GM12801 (cell line): ENCODE data around the gene UPK1A.

Experiments
- TF ChIP-seq, protein P1 (sequence below): IDR thresholded peaks from one replicate; pipeline ENCODE4 v1.5.1; 2011; ENCODE audit warnings: control low read depth; ENCODE audit not compliant: insufficient read length; ENCODE audit errors: extremely low read depth

The UPK1A gene

GRCh38 chr19:35671818-35672217, 5.5 kb downstream of the UPK1A start:
- TF ChIP-seq, protein P1, sequence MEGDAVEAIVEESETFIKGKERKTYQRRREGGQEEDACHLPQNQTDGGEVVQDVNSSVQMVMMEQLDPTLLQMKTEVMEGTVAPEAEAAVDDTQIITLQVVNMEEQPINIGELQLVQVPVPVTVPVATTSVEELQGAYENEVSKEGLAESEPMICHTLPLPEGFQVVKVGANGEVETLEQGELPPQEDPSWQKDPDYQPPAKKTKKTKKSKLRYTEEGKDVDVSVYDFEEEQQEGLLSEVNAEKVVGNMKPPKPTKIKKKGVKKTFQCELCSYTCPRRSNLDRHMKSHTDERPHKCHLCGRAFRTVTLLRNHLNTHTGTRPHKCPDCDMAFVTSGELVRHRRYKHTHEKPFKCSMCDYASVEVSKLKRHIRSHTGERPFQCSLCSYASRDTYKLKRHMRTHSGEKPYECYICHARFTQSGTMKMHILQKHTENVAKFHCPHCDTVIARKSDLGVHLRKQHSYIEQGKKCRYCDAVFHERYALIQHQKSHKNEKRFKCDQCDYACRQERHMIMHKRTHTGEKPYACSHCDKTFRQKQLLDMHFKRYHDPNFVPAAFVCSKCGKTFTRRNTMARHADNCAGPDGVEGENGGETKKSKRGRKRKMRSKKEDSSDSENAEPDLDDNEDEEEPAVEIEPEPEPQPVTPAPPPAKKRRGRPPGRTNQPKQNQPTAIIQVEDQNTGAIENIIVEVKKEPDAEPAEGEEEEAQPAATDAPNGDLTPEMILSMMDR: no peak

GRCh38 chr19:35673121-35673804, 6.9 kb downstream of the UPK1A start:
- TF ChIP-seq, protein P1: no peak

- TF ChIP-seq, protein P1: no peak
Measured at GRCh38 chr19:35675589-35676140, 9.3 kb downstream of the UPK1A start.

- TF ChIP-seq, protein P1: no peak
Measured at GRCh38 chr19:35689836-35690235, 23.5 kb downstream of the UPK1A start.

- TF ChIP-seq, protein P1: no peak
Measured at GRCh38 chr19:35692010-35692409, 25.7 kb downstream of the UPK1A start.

GRCh38 chr19:35693422-35693821, 27.1 kb downstream of the UPK1A start:
- TF ChIP-seq, protein P1: no peak

- TF ChIP-seq, protein P1: peak; percentile 98
Measured at GRCh38 chr19:35693835-35694599, 27.7 kb downstream of the UPK1A start.
